H9 (cell line): ENCODE results near the gene MYL6B. TPM values are rescaled to one million over a fixed set of nuclear protein-coding genes. Genes with fewer than 3 reads are reported as not detected.

ENCODE experiments used
- DNase-seq: peaks from one replicate; pipeline ENCODE4 v3.0.0-alpha.2; 2017
- H2AFZ ChIP-seq: one replicate; pipeline ENCODE4 v1.6.1; 2013; ENCODE audit warnings: mild to moderate bottlenecking, low read length, control low read depth, moderate library complexity
- H2AK5ac ChIP-seq: 2 replicates; pipeline ENCODE4 v1.6.1; 2013; ENCODE audit warnings: low read length, control low read depth, mixed read lengths; ENCODE audit not compliant: insufficient read length
- H2BK120ac ChIP-seq: one replicate; pipeline ENCODE4 v1.6.1; 2013; ENCODE audit warnings: low read depth, mild to moderate bottlenecking, low read length, control low read depth, inconsistent platforms; ENCODE audit not compliant: poor library complexity, severe bottlenecking
- H2BK12ac ChIP-seq: 2 replicates; pipeline ENCODE4 v1.6.1; 2013; ENCODE audit warnings: low read length, control low read depth, mixed read lengths, low read depth; ENCODE audit not compliant: insufficient read length
- H2BK15ac ChIP-seq: 2 replicates; pipeline ENCODE4 v1.6.1; 2013; ENCODE audit warnings: low read depth, low read length, control low read depth
- H2BK20ac ChIP-seq: one replicate; pipeline ENCODE4 v1.6.1; 2013; ENCODE audit warnings: low read depth, mild to moderate bottlenecking, low read length, control low read depth, inconsistent platforms; ENCODE audit not compliant: poor library complexity, severe bottlenecking
- H2BK5ac ChIP-seq: 2 replicates; pipeline ENCODE4 v1.6.1; 2013; ENCODE audit warnings: low read length, control low read depth, mixed read lengths; ENCODE audit not compliant: insufficient read length
- H3K14ac ChIP-seq: 2 replicates; pipeline ENCODE4 v1.6.1; 2013; ENCODE audit warnings: low read length, control low read depth; ENCODE audit not compliant: insufficient read depth
- H3K18ac ChIP-seq: 2 replicates; pipeline ENCODE4 v1.6.1; 2013; ENCODE audit warnings: low read depth, mild to moderate bottlenecking, mixed read lengths, low read length, control low read depth; ENCODE audit not compliant: insufficient read length
- H3K23ac ChIP-seq: 2 replicates; pipeline ENCODE4 v1.6.1; 2013; ENCODE audit warnings: low read length, control low read depth, mixed read lengths, low read depth; ENCODE audit not compliant: insufficient read length
- H3K23me2 ChIP-seq: 2 replicates; pipeline ENCODE4 v1.6.1; 2013; ENCODE audit warnings: low read depth, mild to moderate bottlenecking, mixed read lengths, low read length, control low read depth; ENCODE audit not compliant: insufficient read length, poor library complexity, severe bottlenecking
- H3K27ac ChIP-seq: 2 replicates; pipeline ENCODE4 v1.5.1; 2013; ENCODE audit warnings: low read length, control low read depth, mixed read lengths, low read depth; ENCODE audit not compliant: insufficient read length
- H3K27me3 ChIP-seq: 2 replicates; pipeline ENCODE4 v1.6.1; 2013; ENCODE audit warnings: low read length, control low read depth, inconsistent platforms; ENCODE audit not compliant: insufficient read depth
- H3K4ac ChIP-seq: 2 replicates; pipeline ENCODE4 v1.6.1; 2013; ENCODE audit warnings: low read depth, mild to moderate bottlenecking, control low read depth, inconsistent platforms, low read length, moderate library complexity
- H3K4me1 ChIP-seq: 2 replicates; pipeline ENCODE4 v1.6.1; 2013; ENCODE audit warnings: low read length, control low read depth, inconsistent platforms; ENCODE audit not compliant: insufficient read depth
- H3K4me2 ChIP-seq: 2 replicates; pipeline ENCODE4 v1.6.1; 2013; ENCODE audit warnings: low read length, control low read depth, mixed read lengths; ENCODE audit not compliant: insufficient read length, insufficient read depth
- H3K56ac ChIP-seq: 2 replicates; pipeline ENCODE4 v1.6.1; 2013; ENCODE audit warnings: low read depth, mild to moderate bottlenecking, mixed read lengths, low read length, control low read depth; ENCODE audit not compliant: insufficient read length
- H3K79me1 ChIP-seq: 2 replicates; pipeline ENCODE4 v1.6.1; 2013; ENCODE audit warnings: low read depth, mild to moderate bottlenecking, moderate library complexity, low read length, control low read depth, inconsistent platforms; ENCODE audit not compliant: insufficient read depth, poor library complexity, severe bottlenecking
- H3K79me2 ChIP-seq: 2 replicates; pipeline ENCODE4 v1.6.1; 2013; ENCODE audit warnings: low read length, control low read depth, inconsistent platforms; ENCODE audit not compliant: insufficient read depth
- H3K9ac ChIP-seq: 2 replicates; pipeline ENCODE4 v1.6.1; 2013; ENCODE audit warnings: low read length, control low read depth, mixed read lengths; ENCODE audit not compliant: insufficient read length; ENCODE audit errors: extremely low read depth
- H3K9me3 ChIP-seq: one replicate; pipeline ENCODE4 v1.6.1; 2013; ENCODE audit warnings: low read depth, low read length, inconsistent platforms; ENCODE audit not compliant: control insufficient read depth
- H3T11ph ChIP-seq: one replicate; pipeline ENCODE4 v1.6.1; 2013; ENCODE audit warnings: mild to moderate bottlenecking, low read length, control low read depth, inconsistent platforms
- H4K20me1 ChIP-seq: one replicate; pipeline ENCODE4 v1.6.1; 2013; ENCODE audit not compliant: control insufficient read depth, insufficient read length, insufficient read depth
- H4K5ac ChIP-seq: 2 replicates; pipeline ENCODE4 v1.6.1; 2013; ENCODE audit warnings: low read depth, mild to moderate bottlenecking, mixed read lengths, low read length, control low read depth; ENCODE audit not compliant: insufficient read length
- H4K8ac ChIP-seq: replicated peaks from 2 replicates; pipeline ENCODE4 v1.6.1; 2013; ENCODE audit warnings: low read length, control low read depth, mixed read lengths, low read depth; ENCODE audit not compliant: insufficient read length
- H4K91ac ChIP-seq: 2 replicates; pipeline ENCODE4 v1.6.1; 2013; ENCODE audit warnings: low read depth, mild to moderate bottlenecking, moderate library complexity, mixed read lengths, low read length, control low read depth; ENCODE audit not compliant: insufficient read length
- H3K27ac Mint-ChIP-seq, 3 experiments: 2 replicates in 2 of 3; 3 replicates in 1 of 3; pipeline ENCODE4 v1.8.0; 2020 to 2021; ENCODE audit warnings: mixed read lengths in 3 of 3, mild to moderate bottlenecking in 1 of 3, moderate library complexity in 1 of 3
- H3K27me3 Mint-ChIP-seq: 2 replicates; pipeline ENCODE4 v1.8.0; 2021; ENCODE audit warnings: low read depth, mild to moderate bottlenecking, moderate library complexity, mixed read lengths
- H3K36me3 Mint-ChIP-seq, 3 experiments: 2 replicates in 2 of 3; 3 replicates in 1 of 3; pipeline ENCODE4 v1.8.0; 2020 to 2021; ENCODE audit warnings: low read depth in 3 of 3, mixed read lengths in 3 of 3; ENCODE audit not compliant: insufficient read depth in 1 of 3
- H3K4me1 Mint-ChIP-seq, 2 experiments: 2 replicates each; pipeline ENCODE4 v1.8.0; 2020; ENCODE audit warnings: mixed read lengths in 2 of 2
- H3K4me3 Mint-ChIP-seq, 2 experiments: 2 replicates in 1 of 2; 3 replicates in 1 of 2; pipeline ENCODE4 v1.8.0; 2020 to 2021; ENCODE audit warnings: mild to moderate bottlenecking in 2 of 2, mixed read lengths in 2 of 2, moderate library complexity in 1 of 2
- H3K9me3 Mint-ChIP-seq, 2 experiments: 2 replicates in 1 of 2; 3 replicates in 1 of 2; pipeline ENCODE4 v1.8.0; 2020; ENCODE audit warnings: mild to moderate bottlenecking in 2 of 2, mixed read lengths in 2 of 2, moderate library complexity in 1 of 2
- CTCF ChIP-seq: fragments of 200-600 bp; sonication (generic); conservative IDR thresholded peaks from 3 replicates; pipeline ENCODE4 v1.8.0; 2021; ENCODE audit warnings: antibody characterized with exemption, mild to moderate bottlenecking
- WGBS: extraction: QIAGEN DNeasy Blood & Tissue Kit; methylation state at CpG from one replicate; pipeline ENCODE4 v1.1.7; 2013; ENCODE audit warnings: missing lambda C conversion rate, low lambda C conversion rate, mixed read lengths; ENCODE audit not compliant: insufficient read length; ENCODE audit errors: extremely low coverage; 5-methylcytosine and 5-hydroxymethylcytosine counted together
- total RNA-seq: library from RNA; stranded (reverse); gene quantifications from 2 replicates; pipeline ENCODE4 v1.2.1, GENCODE V29; 2021

The MYL6B gene
- total RNA-seq, 1 experiment from 2014 or later, result 165 TPM

- Histone ChIP-seq H2BK12ac (no peak within 1 kb of the TSS), H3K79me1 (peaks cover 2% of the 10 kb centered on the region), H3K14ac (peak within 1 kb of the TSS; percentile 92), H2BK5ac (peak within 1 kb of the TSS; percentile 75), H3K79me2 (peaks cover 3% of the 10 kb centered on the region; the same call in 1 of the 2 replicates), H3K4me1 (peaks cover 7% of the 10 kb centered on the region; the same call in 1 of the 2 replicates), H2AK5ac (no peak within 1 kb of the TSS), H4K20me1 (no peaks in the 10 kb centered on the region), H4K5ac (peak within 1 kb of the TSS; percentile 68), H2BK15ac (no peak within 1 kb of the TSS), H3T11ph (no peak within 1 kb of the TSS), H3K23me2 (peaks cover 15% of the 10 kb centered on the region), H2AFZ (no peak within 1 kb of the TSS), H3K9me3 (no peaks in the 10 kb centered on the region), H3K9ac (peak within 1 kb of the TSS; percentile 98), H4K8ac (no peak within 1 kb of the TSS), H3K56ac (no peak within 1 kb of the TSS), H2BK20ac (no peak within 1 kb of the TSS), H2BK120ac (peak within 1 kb of the TSS; percentile 64), H4K91ac (no peak within 1 kb of the TSS), H3K4ac (peak within 1 kb of the TSS; percentile 2; the same call in 1 of the 2 replicates), H3K27me3 (no peaks in the 10 kb centered on the region), H3K18ac (peak within 1 kb of the TSS; percentile 92), H3K23ac (no peak within 1 kb of the TSS), H3K4me2 (peak within 1 kb of the TSS; percentile 80), H3K27ac (peak within 1 kb of the TSS; percentile 80)
- WGBS, result no CpG with 5 or more reads among the region's 30 CpGs
- peaks cover 6% of the 10 kb centered on the region; the same call in 1 of the 2 replicates for H3K27me3 Mint-ChIP-seq
- peaks cover 0 to 4% of the 10 kb centered on the region in 2 experiments; a peak in 3 of 5 replicates for H3K9me3 Mint-ChIP-seq
- peak; percentile 98 for DNase-seq
- peak within 1 kb of the TSS; percentile 93 to 96 for H3K4me3 Mint-ChIP-seq
- TF ChIP-seq CTCF, result no peak
- peaks cover 54 to 70% of the 10 kb centered on the region in 2 experiments for H3K4me1 Mint-ChIP-seq
- H3K36me3 Mint-ChIP-seq, result peaks cover 57 to 69% (median 63%) of the 10 kb centered on the region in 3 experiments
- H3K27ac Mint-ChIP-seq, result peak within 1 kb of the TSS; percentile 96 to 99 (median 98)
These were observed 5.9 kb downstream of the MYL6B start, which contains the start of gene MYL6 for GRCh38 chr12:56158029-56158925. TSS of gene MYL6 (plus strand) at chr12:56158359. CDS start at chr12:56158402, 43 bp downstream.
